Lower leg skin (tissue), 4 donors: ENCODE results near the gene STARD5. TPM values are rescaled to one million over a fixed set of nuclear protein-coding genes. Genes with fewer than 3 reads are reported as not detected.
"Not testable (repeated sequence)": the region's sequence is repeated elsewhere in the genome, so short reads cannot be mapped to it uniquely, and the experiment has no call there.

Experiments used
- DNase-seq, 2 donors: peaks; one replicate each; pipeline ENCODE4 v3.0.0-alpha.2; 2019; ENCODE audit warnings: low spot score in 2 of 2
- H3K4me3 ChIP-seq: fragments of 200-600 bp; sonication (generic); 2 replicates; pipeline ENCODE4 v1.5.1; 2017; ENCODE audit warnings: mild to moderate bottlenecking, low read depth; ENCODE audit not compliant: poor library complexity, severe bottlenecking
- CTCF ChIP-seq, 3 donors: fragments of 450-650 bp; IDR thresholded peaks; one replicate each; pipeline ENCODE4 v1.5.1; 2016; ENCODE audit warnings: antibody characterized with exemption in 3 of 3, mild to moderate bottlenecking in 3 of 3, moderate library complexity in 2 of 3
- POLR2A ChIP-seq, 2 donors: fragments of 450-650 bp; IDR thresholded peaks; one replicate each; pipeline ENCODE4 v1.6.1; 2016 to 2017; ENCODE audit warnings: antibody characterized with exemption in 2 of 2, mild to moderate bottlenecking in 1 of 2, moderate library complexity in 1 of 2
- WGBS, 2 donors: methylation state at CpG; one replicate each; pipeline ENCODE4 v1.1.5; 2018; 5-methylcytosine and 5-hydroxymethylcytosine counted together
- intact Hi-C: fragments of 100-400 bp; cut with DNase I; formaldehyde crosslinking; loops from one replicate; pipeline ENCODE4 v1.15.0; 2023; ENCODE audit warnings: low total_unique reads
- total RNA-seq, 4 donors: library from RNA; depleted of rRNA; stranded (reverse); fragments of >200 nt; gene quantifications; one replicate each; pipeline ENCODE4 v1.1.0, GENCODE V29; 2016

The STARD5 gene
- total RNA-seq, 4 donors from 2014 or later, result 57.0 to 108 (median 92.7) TPM

- TF ChIP-seq CTCF (IDR thresholded peaks at IDR 0.05) (no peak), POLR2A (IDR thresholded peaks at IDR 0.05) (no peak)
- intact Hi-C loops, result loop anchor here (5.0 kb wide), 1 partner anchor 241 kb away; no protein-coding TSS in a partner anchor
- DNase-seq, result no peak
- 86 to 87% methylated on average over 4 of the region's 4 CpGs for WGBS, 2 donors
- H3K4me3 ChIP-seq, result no peak overlapping the region
These were observed 12.6 kb upstream of the STARD5 start for GRCh38 chr15:81336568-81336967.

GRCh38 chr15:81335631-81336030, 11.7 kb upstream of the STARD5 start:
- DNase-seq, result no peak
- WGBS, 2 donors, result 91 to 95% methylated on average over 4 of the region's 4 CpGs
- intact Hi-C loops, result loop anchor here (5.0 kb wide), 1 partner anchor 242 kb away; no protein-coding TSS in a partner anchor
- H3K4me3 ChIP-seq, result no peak overlapping the region
- TF ChIP-seq POLR2A (IDR thresholded peaks at IDR 0.05) (no peak), CTCF (IDR thresholded peaks at IDR 0.05) (no peak)

GRCh38 chr15:81334768-81335435, 11.0 kb upstream of the STARD5 start:
- no peak for DNase-seq

GRCh38 chr15:81333363-81333762, 9.4 kb upstream of the STARD5 start:
- intact Hi-C loops, result no loop called here
- DNase-seq, result no peak
- H3K4me3 ChIP-seq, result no peak overlapping the region
- TF ChIP-seq CTCF (IDR thresholded peaks at IDR 0.05) (no peak), POLR2A (IDR thresholded peaks at IDR 0.05) (no peak)
- 98 to 100% methylated on average over 3 of the region's 3 CpGs for WGBS, 2 donors

More at GRCh38 chr15:81334768-81335435, 11.0 kb upstream of the STARD5 start:
- TF ChIP-seq POLR2A (IDR thresholded peaks at IDR 0.05) (no peak), CTCF (IDR thresholded peaks at IDR 0.05) (no peak)
- intact Hi-C loops, result loop anchor here (5.0 kb wide), 1 partner anchor 242 kb away; no protein-coding TSS in a partner anchor
- H3K4me3 ChIP-seq, result no peak overlapping the region
- 87 to 93% methylated on average over 10 of the region's 10 CpGs for WGBS, 2 donors

- intact Hi-C loops, result no loop called here
- H3K4me3 ChIP-seq, result no peak overlapping the region
- 96 to 99% methylated on average over 11 to 12 of the region's 12 CpGs for WGBS, 2 donors
- no peak for DNase-seq
- TF ChIP-seq CTCF (IDR thresholded peaks at IDR 0.05) (no peak), POLR2A (IDR thresholded peaks at IDR 0.05) (no peak)
These were observed 8.4 kb upstream of the STARD5 start for GRCh38 chr15:81332326-81332725.

GRCh38 chr15:81331600-81331999, 7.7 kb upstream of the STARD5 start:
- intact Hi-C loops, result no loop called here
- TF ChIP-seq CTCF (IDR thresholded peaks at IDR 0.05) (no peak), POLR2A (IDR thresholded peaks at IDR 0.05) (no peak)
- 91 to 93% methylated on average over 15 of the region's 15 CpGs for WGBS, 2 donors
- H3K4me3 ChIP-seq, result no peak overlapping the region
- no peak for DNase-seq

- 80 to 86% methylated on average over 9 of the region's 9 CpGs for WGBS, 2 donors
- H3K4me3 ChIP-seq, intact Hi-C loops, DNase-seq: not testable (repeated sequence)
These were observed 7.2 kb upstream of the STARD5 start for GRCh38 chr15:81331141-81331540.
